Stimulated activated CD4-positive, alpha-beta T cell treated with anti-CD3 and anti-CD28 coated beads, Interleukin-1b, Interleukin-23, amount 100 ng/mL, for 48 hours (primary cell): Measurements from ENCODE around the gene AR.

Source experiments
- DNase-seq: peaks from one replicate; pipeline ENCODE4 v3.0.0-alpha.2; 2020

AR gene

DNA sequence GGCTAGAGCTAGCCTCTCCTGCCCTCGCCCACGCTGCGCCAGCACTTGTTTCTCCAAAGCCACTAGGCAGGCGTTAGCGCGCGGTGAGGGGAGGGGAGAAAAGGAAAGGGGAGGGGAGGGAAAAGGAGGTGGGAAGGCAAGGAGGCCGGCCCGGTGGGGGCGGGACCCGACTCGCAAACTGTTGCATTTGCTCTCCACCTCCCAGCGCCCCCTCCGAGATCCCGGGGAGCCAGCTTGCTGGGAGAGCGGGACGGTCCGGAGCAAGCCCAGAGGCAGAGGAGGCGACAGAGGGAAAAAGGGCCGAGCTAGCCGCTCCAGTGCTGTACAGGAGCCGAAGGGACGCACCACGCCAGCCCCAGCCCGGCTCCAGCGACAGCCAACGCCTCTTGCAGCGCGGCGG is at the start of gene AR:
Gene AR, plus strand, starts transcription at position 204 of the 400 bp plus-strand sequence. CDS start 1,126 bp downstream, outside the sequence.
- DNase-seq, result no peak

GRCh38 chrX:67500617-67501016 is 43.2 kb upstream of the AR start:
- no peak for DNase-seq

DNA sequence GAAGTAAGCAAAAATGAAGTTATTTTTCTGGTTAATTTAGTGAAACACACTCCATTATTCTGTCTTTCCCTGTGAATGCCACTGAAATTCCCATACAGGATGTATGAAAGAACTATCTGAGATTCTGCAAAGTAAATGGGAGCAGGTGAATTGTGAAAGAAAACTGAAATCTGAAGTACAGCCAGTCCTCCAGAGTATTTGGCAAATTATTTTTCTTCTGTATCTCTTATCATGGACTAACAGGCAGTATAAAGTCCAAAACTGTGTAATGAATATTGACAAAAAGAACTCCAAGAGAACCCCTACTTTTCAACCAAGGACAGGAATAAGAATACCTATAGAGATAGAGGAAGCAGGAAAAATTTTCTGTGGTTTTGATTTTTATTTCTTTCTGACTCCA is 40.8 kb upstream of the AR start:
- DNase-seq, result no peak

DNA sequence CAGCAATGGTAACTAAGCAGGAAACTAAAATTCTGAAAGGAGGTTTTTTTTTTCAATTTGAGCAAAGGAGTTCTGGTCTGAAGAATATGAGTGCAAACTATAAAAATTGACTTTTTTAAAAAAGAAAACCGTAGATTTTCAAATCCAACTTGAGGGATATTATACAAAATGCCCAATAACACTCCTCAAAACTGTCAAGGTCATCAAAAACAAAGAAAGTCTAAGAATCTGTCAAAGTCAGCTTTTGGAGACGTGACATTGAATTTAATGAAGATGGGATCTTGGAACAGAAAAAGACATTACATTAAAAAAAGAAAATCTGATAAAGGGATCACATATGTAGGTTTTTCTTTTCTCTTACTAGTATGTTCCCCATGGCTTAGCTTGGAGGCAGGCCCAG is 40.4 kb upstream of the AR start:
- DNase-seq, result no peak

DNA sequence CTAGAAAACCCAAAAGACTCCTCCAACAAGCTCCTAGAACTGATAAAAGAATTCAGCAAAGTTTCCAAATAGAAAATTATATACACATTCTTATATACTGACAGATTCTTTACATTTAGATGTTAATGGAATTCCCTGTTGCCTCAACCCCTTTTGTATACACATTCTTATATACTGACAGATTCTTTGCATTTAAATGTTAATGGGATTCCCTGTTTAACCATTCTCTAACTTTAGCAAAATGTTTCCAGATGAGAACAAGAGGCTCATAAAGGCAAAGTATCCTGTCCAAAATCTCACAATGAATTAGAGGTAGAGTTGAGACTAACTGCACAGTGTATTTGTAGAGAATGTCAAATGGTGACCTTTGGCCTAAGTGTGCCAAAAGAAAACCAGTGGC is 23.1 kb upstream of the AR start:
- DNase-seq, result no peak

- no peak for DNase-seq
These were observed 20.7 kb upstream of the AR start for GRCh38 chrX:67523002-67523681.

- DNase-seq, result no peak
These were observed 19.9 kb upstream of the AR start for GRCh38 chrX:67523932-67524331.

DNA sequence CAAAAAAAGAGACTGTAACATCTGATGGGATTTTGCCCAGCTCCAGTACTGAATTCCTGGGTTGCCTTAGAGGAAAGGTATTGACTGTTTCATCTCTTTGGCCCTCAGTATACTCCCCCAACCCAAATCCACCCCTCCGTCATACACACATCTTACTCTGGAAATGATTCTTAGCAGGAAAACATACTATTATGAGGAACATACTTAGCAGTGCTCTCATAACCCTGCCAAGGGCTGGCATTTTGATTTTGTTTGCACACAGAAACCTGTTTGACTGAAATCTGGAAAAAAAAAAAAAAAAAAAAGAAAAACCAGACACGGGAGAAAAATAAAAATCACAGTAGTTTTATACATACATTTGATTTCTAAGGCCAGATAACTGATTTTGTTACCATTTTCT is 19.4 kb upstream of the AR start:
- no peak for DNase-seq

DNA sequence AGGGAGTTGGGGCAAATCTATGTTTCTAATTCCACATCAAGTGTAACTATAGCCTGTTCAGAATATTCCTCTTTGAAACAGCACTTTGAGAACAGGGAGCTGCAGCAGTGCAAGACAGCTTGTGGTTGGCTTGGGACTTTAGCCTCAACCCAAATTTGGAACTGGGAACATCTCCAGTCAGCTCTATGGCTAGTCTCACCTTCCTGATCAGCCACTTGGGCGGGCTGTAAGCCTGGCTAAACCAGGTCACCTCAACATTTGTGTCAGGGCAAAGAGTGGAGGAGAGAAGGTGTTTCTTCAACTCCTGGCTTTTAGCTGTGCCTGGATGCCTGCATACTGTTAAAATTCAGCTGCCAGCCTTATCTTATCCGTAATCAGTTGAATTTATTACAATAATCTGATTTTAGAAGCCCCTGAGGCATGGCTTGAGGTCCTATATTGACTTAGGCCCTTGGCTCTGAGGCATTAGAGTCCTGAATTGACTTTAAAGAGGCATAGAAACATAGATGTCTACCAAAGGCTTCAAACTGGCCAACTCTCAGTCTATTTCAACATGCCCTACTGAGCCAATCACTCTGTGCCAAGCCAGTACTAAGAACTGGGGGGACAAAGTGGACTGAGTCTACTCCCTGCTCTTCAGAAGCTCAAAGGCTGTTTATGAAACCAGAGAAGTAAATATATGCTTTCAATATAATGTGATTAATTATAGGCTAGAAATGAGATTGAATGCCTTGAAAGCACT is 18.7 kb upstream of the AR start:
- no peak for DNase-seq

- no peak for DNase-seq
These were observed 7.3 kb upstream of the AR start for GRCh38 chrX:67536564-67536963.

GRCh38 chrX:67538383-67538782 is 5.4 kb upstream of the AR start:
- no peak for DNase-seq

DNA sequence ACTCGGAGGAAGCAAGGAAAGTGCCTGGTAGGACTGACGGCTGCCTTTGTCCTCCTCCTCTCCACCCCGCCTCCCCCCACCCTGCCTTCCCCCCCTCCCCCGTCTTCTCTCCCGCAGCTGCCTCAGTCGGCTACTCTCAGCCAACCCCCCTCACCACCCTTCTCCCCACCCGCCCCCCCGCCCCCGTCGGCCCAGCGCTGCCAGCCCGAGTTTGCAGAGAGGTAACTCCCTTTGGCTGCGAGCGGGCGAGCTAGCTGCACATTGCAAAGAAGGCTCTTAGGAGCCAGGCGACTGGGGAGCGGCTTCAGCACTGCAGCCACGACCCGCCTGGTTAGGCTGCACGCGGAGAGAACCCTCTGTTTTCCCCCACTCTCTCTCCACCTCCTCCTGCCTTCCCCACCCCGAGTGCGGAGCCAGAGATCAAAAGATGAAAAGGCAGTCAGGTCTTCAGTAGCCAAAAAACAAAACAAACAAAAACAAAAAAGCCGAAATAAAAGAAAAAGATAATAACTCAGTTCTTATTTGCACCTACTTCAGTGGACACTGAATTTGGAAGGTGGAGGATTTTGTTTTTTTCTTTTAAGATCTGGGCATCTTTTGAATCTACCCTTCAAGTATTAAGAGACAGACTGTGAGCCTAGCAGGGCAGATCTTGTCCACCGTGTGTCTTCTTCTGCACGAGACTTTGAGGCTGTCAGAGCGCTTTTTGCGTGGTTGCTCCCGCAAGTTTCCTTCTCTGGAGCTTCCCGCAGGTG is 637 bp downstream of the AR start:
- no peak for DNase-seq

GRCh38 chrX:67545036-67545821 is 1.4 kb downstream of the AR start:
- DNase-seq, result no peak

GRCh38 chrX:67545893-67546495 is 2.2 kb downstream of the AR start:
- DNase-seq, result no peak

GRCh38 chrX:67546496-67547423 is 2.9 kb downstream of the AR start:
- no peak for DNase-seq

DNA sequence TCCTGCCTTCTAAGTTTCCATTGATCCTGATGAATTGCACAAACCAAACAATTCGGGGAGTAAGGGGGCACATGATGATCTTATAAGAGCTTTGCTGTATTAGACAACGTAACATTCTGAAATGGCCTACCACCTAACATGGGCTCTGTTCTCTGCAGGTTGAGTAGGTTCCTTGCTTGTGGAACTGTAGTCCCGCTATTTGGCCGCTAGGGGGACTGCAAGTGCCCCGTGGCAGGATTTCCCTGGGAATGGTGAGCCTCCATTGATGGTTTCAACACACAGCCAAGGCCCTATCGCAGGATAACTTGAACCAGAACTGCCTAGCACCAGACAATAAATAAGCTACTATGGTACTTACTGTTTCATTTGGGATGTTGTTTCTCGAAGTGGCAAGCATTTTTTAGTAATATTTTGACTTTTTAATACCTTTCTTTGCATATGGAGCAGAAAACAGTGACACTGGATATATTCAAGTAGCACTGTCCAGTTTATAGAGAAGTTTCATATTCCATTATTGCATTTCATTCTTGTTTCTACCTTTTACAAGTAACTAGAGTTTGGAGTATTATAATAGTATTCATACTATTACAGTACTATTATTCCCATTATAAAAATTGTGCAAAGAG is 11.9 kb downstream of the AR start:
- no peak for DNase-seq

GRCh38 chrX:67558267-67558666 is 14.4 kb downstream of the AR start:
- no peak for DNase-seq

DNA sequence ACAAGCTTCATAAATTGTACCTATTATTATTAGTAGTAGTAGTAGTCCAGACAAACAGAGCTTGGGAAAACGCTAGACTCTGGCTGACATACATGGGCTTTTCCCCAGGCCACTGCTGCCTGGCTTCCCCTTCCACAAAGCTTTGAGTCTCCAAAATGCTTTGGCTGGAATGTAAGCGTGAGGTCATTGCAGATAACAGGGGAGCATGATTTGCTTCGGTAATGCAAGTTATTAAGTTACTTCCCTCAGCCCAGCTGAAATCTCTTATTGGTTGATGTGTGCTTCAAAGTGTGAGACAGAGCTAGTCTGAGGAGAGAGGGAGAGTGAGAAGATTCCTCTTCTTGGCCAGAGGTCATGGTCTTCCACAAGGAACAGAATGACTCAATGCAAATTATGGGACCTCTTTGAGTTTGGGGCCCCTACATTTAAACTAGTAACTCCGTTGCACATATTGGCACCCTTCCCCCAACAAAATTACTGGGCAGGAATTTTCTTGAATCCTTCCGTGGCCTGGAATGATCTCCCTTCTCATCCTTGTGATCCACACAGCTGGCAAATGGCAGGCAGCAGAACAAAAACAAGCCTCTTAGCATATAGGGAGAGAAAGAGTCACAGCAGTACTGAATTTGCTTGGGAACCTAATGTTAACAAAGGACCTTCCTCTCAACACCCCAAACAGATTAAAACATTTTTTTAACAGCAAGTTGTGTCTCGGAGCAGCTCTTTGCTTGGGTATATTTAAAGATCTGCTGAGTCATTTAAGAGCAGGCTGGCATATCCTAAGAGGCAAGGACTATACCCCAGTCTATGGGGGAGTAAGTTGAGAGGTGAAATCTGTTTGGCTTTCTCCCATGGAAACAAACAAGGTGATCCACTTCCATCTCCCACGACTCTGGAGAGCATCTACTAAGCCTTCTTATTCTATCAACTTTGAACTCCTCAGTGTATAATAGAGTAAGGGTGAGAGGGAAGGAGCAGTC is 19.9 kb downstream of the AR start:
- DNase-seq, result no peak

- no peak for DNase-seq
These were observed 20.7 kb downstream of the AR start for GRCh38 chrX:67564475-67564874.

- no peak for DNase-seq
These were observed 24.9 kb downstream of the AR start for GRCh38 chrX:67568769-67569168.
